Naive thymus-derived CD8-positive, alpha-beta T cell (primary cell): ENCODE measurements around the gene ADAMTS6. TPM values are rescaled to one million over a fixed set of nuclear protein-coding genes. Genes with fewer than 3 reads are reported as not detected.
A peak's percentile ranks its signal among the peaks of the same experiment; 100 is the strongest.
"Not testable (repeated sequence)": the region's sequence is repeated elsewhere in the genome, so short reads cannot be mapped to it uniquely, and the experiment has no call there.

ENCODE experiments used
- ATAC-seq, 2 donors: fragments of 150-1000 bp; cut with Tn5 transposase in 1 of 2; sonication (Bioruptor Pico), chemical (Tn5 transposase) in 1 of 2; 1 replicate in 1 of 2; 2 replicates in 1 of 2; pipeline ENCODE4 v1.10.0; 2021; ENCODE audit warnings: mild to moderate bottlenecking in 2 of 2, moderate library complexity in 2 of 2
- POLR2A ChIA-PET: fragments of 350-600 bp; sonication (Branson Sonifier 250); formaldehyde crosslinking; loops from one replicate; lab custom pipeline; 2021; ENCODE audit warnings: antibody characterized with exemption; lab: Charles Lee
- DNase-seq, 10 donors: peaks; one replicate each; pipeline versions ENCODE4 v3.0.0 to v3.0.0-alpha.2; 2020 to 2022
- H3K27ac Mint-ChIP-seq, 10 donors: one replicate each; pipeline ENCODE4 v1.8.0; 2020 to 2022; ENCODE audit warnings: mild to moderate bottlenecking in 10 of 10, mixed read lengths in 10 of 10, moderate library complexity in 4 of 10, inconsistent platforms in 1 of 10
- H3K27me3 Mint-ChIP-seq, 5 donors: one replicate each; pipeline ENCODE4 v1.8.0; 2021 to 2022; ENCODE audit warnings: mixed read lengths in 5 of 5
- H3K36me3 Mint-ChIP-seq, 3 donors: one replicate each; pipeline ENCODE4 v1.8.0; 2020 to 2022; ENCODE audit warnings: mixed read lengths in 3 of 3, mild to moderate bottlenecking in 2 of 3, inconsistent platforms in 1 of 3
- H3K4me1 Mint-ChIP-seq, 4 donors: one replicate each; pipeline ENCODE4 v1.8.0; 2021 to 2022; ENCODE audit warnings: mixed read lengths in 4 of 4
- H3K4me3 Mint-ChIP-seq, 10 donors: one replicate each; pipeline ENCODE4 v1.8.0; 2020 to 2022; ENCODE audit warnings: mild to moderate bottlenecking in 10 of 10, mixed read lengths in 10 of 10, moderate library complexity in 6 of 10, inconsistent platforms in 1 of 10
- H3K9me3 Mint-ChIP-seq, 9 donors: one replicate each; pipeline ENCODE4 v1.8.0; 2020 to 2022; ENCODE audit warnings: mixed read lengths in 9 of 9, mild to moderate bottlenecking in 3 of 9, inconsistent platforms in 1 of 9, moderate library complexity in 1 of 9
- polyA plus RNA-seq, 3 donors: library from polyadenylated mRNA; unstranded; fragments of 300-500 nt; fragmentation: Illumina TruSeq; gene quantifications; one replicate each; pipeline ENCODE4 v1.2.3, GENCODE V29; 2021
- total RNA-seq, 8 experiments: library from RNA in 2 of 8; stranded (reverse) in 2 of 8; gene quantifications; one replicate each; pipeline ENCODE4 v1.2.3 and lab custom pipeline; 2021 to 2026

Gene ADAMTS6
- total and polyA plus RNA-seq, 5 experiments from 2014 or later, result 0.25 to 9.6 (median 0.66) TPM

DNA sequence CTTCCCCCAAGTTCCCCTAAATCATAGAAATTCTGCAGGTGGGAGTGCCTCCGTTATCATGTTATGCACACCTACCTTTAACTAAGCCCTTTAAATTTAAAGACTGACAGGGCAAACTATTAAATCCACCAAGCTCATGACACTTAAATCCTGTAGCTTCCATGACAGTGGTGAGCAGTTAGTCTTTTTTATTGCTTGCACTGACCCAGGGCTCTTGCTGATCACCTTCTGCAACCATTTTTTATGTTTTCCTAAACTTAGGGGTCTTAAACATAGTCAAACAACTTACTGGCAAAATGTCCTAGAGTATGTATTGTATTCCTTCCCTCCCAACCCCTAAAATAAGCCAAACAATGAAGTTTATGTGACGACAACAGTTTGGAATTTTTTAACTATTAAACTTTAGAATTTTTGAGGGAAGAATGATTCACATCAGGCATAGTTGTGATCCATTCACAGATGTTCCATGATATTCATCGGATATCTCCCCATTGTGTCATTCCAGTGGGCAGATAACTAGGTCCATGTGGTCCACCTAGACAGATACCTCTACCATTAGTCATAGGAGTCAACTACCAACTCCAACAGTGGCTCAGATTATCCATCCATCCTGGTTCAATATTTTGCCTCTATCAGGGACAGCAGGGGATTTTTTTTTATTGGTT is 283.1 kb downstream of the ADAMTS6 start:
- Mint-ChIP-seq H3K4me3 (no peak overlapping the region), H3K27me3 (peaks cover 0 to 2% (median 0%) of the 10 kb centered on the region in 5 donors), H3K9me3 (no peaks in the 10 kb centered on the region), H3K36me3 (peaks cover 0 to 13% (median 5%) of the 10 kb centered on the region in 3 donors), H3K27ac (no peak overlapping the region), H3K4me1 (no peaks in the 10 kb centered on the region)
- ATAC-seq, result no peak
- no peak for DNase-seq
- POLR2A ChIA-PET, result no interaction called here

DNA sequence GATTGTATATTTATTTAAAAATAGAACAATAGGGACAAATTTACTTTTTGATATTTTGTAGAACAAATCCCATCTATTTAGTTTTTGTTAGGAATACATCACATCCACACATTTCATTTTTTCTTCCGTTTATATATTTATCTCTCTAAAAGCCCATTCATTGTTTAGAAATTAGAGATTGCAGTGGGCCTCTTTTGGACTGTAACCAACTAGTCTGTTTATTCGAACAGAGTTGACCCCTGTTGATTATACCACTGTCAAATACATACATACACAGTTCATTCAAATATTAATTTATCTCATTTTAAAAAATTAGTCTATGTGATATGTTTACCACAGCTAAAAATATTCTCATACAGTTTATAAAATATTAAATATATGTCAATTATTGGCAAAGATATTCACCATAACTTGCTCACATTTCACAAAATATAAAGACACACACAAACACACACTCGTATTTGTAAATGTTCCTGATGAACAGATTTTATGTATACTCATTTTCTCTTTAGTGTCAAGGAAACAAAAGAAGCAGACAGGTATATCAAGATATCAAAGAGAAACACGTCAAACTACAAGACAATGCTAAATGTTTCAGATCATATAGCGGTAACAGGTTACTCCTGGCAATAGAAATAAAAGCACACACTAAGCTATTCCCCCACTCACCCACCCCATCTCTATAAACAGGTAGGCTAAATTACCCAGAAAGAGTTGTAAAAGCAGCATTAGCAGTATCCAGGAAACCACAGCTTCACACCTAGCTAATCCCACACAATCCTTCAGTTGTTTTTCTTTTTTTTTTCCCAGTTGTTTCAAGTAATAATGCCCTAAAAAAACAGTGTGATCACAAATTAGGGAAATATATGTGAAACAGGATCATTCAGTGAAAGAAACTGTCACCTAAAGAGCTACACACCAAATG is 283.9 kb downstream of the ADAMTS6 start:
- no peak overlapping the region for H3K27ac Mint-ChIP-seq
- peaks cover 0 to 13% (median 5%) of the 10 kb centered on the region in 3 donors for H3K36me3 Mint-ChIP-seq
- H3K9me3 Mint-ChIP-seq, result no peaks in the 10 kb centered on the region
- no peaks in the 10 kb centered on the region for H3K4me1 Mint-ChIP-seq
- ATAC-seq (no peak), DNase-seq (no peak)
- POLR2A ChIA-PET, result no interaction called here
- H3K4me3 Mint-ChIP-seq, result no peak overlapping the region
- peaks cover 0 to under 1% (median 0%) of the 10 kb centered on the region in 5 donors for H3K27me3 Mint-ChIP-seq

DNA sequence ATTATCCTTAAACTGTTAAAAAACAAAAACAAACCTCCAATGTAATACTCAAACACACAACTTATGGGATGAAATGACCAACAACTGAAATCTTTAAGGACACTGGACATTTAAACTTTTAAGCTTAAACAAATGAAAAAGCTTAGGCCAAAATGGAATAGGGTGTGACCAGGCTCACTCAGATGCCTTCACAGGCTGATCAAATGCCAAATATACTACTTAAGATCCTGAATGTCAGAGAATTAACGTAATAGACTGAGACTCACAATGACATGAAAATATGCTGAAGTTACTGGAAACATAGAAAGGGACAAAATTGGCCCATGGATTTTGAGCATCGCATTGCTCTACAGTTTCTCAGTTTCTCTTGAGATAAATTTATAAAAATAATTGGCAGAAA is 286.8 kb downstream of the ADAMTS6 start:
- no peaks in the 10 kb centered on the region for H3K9me3 Mint-ChIP-seq
- no peak overlapping the region for H3K4me3 Mint-ChIP-seq
- H3K27ac Mint-ChIP-seq, result no peak overlapping the region
- no peaks in the 10 kb centered on the region for H3K27me3 Mint-ChIP-seq
- no peak for DNase-seq
- POLR2A ChIA-PET, result no interaction called here
- peaks cover 0 to 11% (median 5%) of the 10 kb centered on the region in 3 donors for H3K36me3 Mint-ChIP-seq
- H3K4me1 Mint-ChIP-seq, result no peaks in the 10 kb centered on the region
- ATAC-seq, result no peak

DNA sequence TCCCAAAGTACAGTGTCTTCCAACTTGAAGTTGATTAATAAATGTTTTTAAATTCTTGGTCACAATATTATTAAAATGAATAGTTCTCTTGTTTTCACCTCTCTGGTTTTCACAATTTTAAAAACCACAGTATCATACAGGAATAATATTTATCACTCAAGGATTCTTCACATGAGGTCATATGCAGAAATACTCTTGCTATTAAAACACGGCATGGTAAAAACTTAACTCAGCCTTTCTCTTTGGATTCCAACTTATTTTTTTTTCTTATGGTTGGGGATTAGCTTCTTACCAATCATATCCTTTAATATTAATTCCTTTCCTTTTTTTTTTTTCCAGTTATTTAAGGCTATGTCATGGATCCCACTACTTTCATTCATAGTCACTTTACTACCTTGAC is 289.4 kb downstream of the ADAMTS6 start:
- Mint-ChIP-seq H3K4me1 (peaks cover 0 to 6% (median 1%) of the 10 kb centered on the region in 4 donors), H3K36me3 (peaks cover 2 to 17% (median 5%) of the 10 kb centered on the region in 3 donors), H3K27ac (no peak overlapping the region), H3K4me3 (no peak overlapping the region), H3K27me3 (no peaks in the 10 kb centered on the region), H3K9me3 (no peaks in the 10 kb centered on the region)
- no peak for ATAC-seq
- DNase-seq, result no peak
- POLR2A ChIA-PET, result no interaction called here

DNA sequence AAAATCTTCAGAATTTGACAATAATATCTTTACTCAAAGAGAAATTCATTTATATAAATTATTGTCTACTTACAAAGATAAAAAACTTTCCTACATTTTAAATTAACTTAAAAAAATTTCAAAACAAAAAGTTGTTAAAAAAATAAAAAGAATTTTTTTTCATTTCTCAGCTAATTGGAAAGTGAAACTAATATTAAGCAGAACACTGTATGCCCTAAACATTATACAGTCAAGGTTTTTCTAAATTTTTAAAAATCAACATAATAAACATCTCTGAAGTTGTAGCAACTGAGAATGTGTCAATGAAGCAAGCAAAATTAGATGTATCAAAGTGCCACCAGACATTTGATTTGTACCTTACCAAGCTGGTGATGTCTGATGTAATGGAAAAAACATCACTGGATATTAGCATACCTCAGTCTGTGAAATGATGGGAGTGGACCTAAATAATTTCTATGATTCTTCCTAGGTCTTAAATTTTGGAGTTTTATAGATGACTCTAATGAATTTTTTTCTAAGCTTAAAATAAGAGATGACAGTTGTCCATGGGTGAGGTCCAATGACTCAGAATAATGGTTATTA is 290.1 kb downstream of the ADAMTS6 start:
- Mint-ChIP-seq H3K27ac (no peak overlapping the region), H3K4me3 (no peak overlapping the region), H3K27me3 (no peaks in the 10 kb centered on the region), H3K9me3 (no peaks in the 10 kb centered on the region), H3K36me3 (peaks cover 2 to 20% (median 5%) of the 10 kb centered on the region in 3 donors), H3K4me1 (peaks cover 0 to 6% (median 1%) of the 10 kb centered on the region in 4 donors)
- DNase-seq (no peak), ATAC-seq (no peak)
- POLR2A ChIA-PET, result no interaction called here

DNA sequence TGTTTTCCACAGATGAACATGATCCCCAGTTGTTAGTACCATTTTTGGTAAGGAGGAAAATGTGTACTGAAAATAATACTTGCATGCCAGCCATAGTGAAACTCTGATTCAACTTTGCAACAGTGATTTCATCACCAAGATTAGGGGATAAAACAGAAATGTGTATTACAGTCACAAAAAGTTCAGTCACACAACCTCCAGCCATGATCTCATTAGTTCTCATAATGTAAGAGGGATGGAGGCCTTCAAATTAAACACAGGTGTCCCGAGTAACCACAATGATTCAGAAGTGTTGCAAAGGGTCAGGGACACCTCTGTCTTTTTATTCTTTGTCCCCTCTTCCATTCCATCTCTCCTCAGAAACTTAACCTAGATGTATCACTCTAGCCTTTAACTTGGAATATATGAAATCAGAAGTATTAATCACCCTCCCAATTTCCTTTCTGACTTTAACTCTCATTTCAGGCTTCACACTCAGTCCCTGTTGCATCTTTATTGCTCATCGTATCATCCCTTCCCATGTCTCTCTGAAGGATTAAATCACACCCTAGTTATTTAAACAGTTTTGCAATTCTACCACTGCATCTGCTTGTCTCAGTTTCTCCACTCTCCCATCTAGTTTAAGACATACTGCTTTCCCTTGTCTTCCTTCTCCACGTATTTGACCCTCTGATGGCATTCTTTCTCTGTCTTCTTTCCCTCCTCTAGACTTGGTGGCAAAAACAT is 291.2 kb downstream of the ADAMTS6 start:
- DNase-seq (no peak), ATAC-seq (no peak)
- POLR2A ChIA-PET, result no interaction called here
- Mint-ChIP-seq H3K27ac (peak overlapping the region in 2 of 10 donors; percentile 3 to 66), H3K9me3 (no peaks in the 10 kb centered on the region), H3K4me3 (no peak overlapping the region), H3K4me1 (peaks cover 0 to 6% (median 1%) of the 10 kb centered on the region in 4 donors), H3K36me3 (peaks cover 2 to 16% (median 3%) of the 10 kb centered on the region in 3 donors), H3K27me3 (no peaks in the 10 kb centered on the region)

DNA sequence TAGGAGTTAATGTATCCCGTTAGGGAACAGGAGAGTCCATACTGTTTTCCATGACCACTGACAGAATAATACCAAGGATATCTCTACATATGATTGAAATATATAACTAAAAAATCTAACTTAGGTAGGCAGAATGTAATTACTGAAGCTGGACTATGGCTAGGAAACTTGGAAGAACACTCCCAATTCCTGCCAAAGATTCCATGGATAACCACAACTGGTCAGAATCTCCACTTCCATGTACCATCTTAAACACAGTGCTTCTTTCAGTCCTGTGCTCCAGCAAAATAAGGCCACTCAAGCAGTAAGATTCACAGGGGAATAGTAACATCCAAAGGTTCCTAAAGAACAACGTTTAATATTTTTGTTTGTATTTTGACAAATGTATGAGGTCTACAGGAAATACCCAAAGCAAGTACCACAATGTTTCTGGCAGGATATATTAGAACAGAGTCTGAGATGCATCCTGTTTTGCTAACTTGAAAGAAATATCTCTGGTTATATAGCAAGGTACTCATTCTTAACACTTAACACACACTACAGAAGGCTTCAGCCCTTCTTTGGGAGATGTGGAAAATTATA is 295.0 kb downstream of the ADAMTS6 start:
- Mint-ChIP-seq H3K4me1 (peaks cover 0 to 6% (median 1%) of the 10 kb centered on the region in 4 donors), H3K4me3 (no peak overlapping the region), H3K27me3 (no peaks in the 10 kb centered on the region), H3K27ac (peak overlapping the region in 1 of 10 donors; percentile 26), H3K9me3 (no peaks in the 10 kb centered on the region), H3K36me3 (peaks cover 0 to 11% (median 2%) of the 10 kb centered on the region in 3 donors)
- POLR2A ChIA-PET, result no interaction called here
- DNase-seq (no peak), ATAC-seq (peak in 1 of 2 donors; percentile 18)

DNA sequence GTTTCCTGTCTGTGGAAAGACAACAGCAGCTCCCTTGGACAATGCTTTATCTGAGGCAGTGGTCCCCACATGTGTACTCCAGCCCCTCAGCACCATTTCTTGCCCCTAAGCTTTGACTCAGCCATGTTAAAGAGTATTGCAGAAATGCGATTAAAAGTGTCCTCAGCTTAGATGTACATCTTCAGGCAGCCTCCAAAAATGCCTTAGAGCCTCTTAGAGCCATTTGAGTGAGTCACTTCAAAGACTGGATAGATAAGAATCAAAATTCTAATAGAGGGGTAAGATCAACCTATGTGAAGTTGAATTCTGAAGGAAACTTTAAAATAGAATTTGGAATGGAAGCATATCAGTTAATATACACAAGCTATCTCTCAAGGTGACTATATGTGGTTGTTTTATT is 296.3 kb downstream of the ADAMTS6 start:
- DNase-seq, result no peak
- Mint-ChIP-seq H3K27me3 (no peaks in the 10 kb centered on the region), H3K4me1 (peaks cover 0 to 6% (median 1%) of the 10 kb centered on the region in 4 donors), H3K36me3 (peaks cover 0 to 12% (median 2%) of the 10 kb centered on the region in 3 donors), H3K27ac (no peak overlapping the region), H3K9me3 (no peaks in the 10 kb centered on the region), H3K4me3 (no peak overlapping the region)
- no peak for ATAC-seq
- POLR2A ChIA-PET, result no interaction called here

DNA sequence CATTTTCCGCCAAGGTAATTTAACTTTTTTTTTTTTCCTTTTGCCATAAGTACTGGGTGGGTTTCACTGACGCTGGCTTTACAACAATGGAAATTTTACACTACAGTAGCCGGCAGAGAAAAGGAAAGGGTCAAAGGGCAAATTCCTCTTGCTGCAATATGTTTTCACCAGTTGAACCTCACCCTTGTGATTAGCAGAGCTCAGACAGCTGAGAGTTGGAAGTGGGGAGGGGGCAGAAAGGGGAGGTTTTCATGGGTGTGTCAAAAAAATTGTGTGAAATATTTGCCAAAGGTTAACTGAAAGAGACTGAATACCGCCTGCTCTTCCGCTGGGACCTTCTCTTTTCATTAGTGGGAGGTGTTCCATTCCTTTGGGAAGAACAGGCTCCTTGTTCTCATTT is 296.9 kb downstream of the ADAMTS6 start:
- no peaks in the 10 kb centered on the region for H3K27me3 Mint-ChIP-seq

DNA sequence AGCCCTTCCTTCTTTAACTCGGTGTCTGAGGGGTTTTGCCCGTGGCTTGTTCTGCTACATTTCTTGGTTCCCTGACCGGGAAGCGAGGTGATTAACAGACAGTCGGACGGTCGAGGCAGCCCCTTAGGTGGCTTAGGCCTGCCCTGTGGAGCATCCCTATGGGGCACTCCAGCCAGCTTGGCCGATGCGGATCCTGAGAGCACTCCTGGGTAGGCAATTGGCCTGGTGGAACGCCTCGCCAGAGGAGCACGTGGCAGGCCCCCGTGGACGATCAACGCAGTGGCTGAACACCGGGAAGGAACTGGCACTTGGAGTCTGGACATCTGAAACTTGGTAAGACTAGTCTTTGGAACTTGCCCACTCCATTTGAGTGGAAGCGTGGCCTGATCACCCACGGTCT is 307.5 kb downstream of the ADAMTS6 start:
- H3K27me3 Mint-ChIP-seq, POLR2A ChIA-PET, H3K4me3 Mint-ChIP-seq, ATAC-seq, H3K4me1 Mint-ChIP-seq, H3K9me3 Mint-ChIP-seq, DNase-seq, H3K27ac Mint-ChIP-seq: not testable (repeated sequence)
- H3K36me3 Mint-ChIP-seq, result peaks cover 0 to 24% (median 0%) of the 10 kb centered on the region in 3 donors

More for the DNA sequence above, 296.9 kb downstream of the ADAMTS6 start:
- H3K4me3 Mint-ChIP-seq, result no peak overlapping the region
- ATAC-seq (no peak), DNase-seq (no peak)
- H3K4me1 Mint-ChIP-seq, result peaks cover 0 to 6% (median 1%) of the 10 kb centered on the region in 4 donors
- peak overlapping the region in 1 of 10 donors; percentile 5 for H3K27ac Mint-ChIP-seq
- POLR2A ChIA-PET, result no interaction called here
- H3K36me3 Mint-ChIP-seq, result peaks cover 0 to 13% (median 2%) of the 10 kb centered on the region in 3 donors
- no peaks in the 10 kb centered on the region for H3K9me3 Mint-ChIP-seq

DNA sequence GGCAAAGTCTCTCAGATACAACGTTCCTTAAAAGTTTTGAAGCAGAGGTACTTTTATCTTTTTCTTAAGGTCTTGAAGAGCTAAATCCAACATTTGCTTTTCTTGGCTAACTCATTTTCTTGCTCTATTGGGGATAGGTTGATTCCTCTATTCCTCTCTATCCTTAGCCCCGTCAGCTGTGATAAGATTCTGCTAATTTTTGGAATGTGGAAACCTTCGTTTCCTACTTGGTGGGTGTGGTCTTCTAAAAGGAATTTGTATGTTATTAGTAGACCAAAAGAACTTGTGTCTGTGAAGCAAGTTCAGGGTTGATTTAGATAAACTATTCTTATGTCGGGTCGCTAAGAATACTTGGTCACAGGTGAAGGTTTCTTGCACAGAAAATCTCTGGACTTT is 308.6 kb downstream of the ADAMTS6 start:
- no peak for ATAC-seq
- Mint-ChIP-seq H3K27ac (peak overlapping the region in 1 of 10 donors; percentile 41), H3K4me1 (peaks cover 0 to 8% (median 5%) of the 10 kb centered on the region in 4 donors), H3K27me3 (no peaks in the 10 kb centered on the region), H3K4me3 (no peak overlapping the region), H3K36me3 (peaks cover 0 to 24% (median 0%) of the 10 kb centered on the region in 3 donors), H3K9me3 (no peaks in the 10 kb centered on the region)
- POLR2A ChIA-PET, result no interaction called here
- DNase-seq, result no peak
